GM19099 (cell line): ENCODE data around the gene CDK5RAP2.

Experiments used
- POLR2A ChIP-seq: IDR thresholded peaks from 3 replicates; pipeline ENCODE4 v1.6.1; 2011; ENCODE audit warnings: low read depth; ENCODE audit not compliant: insufficient read length; ENCODE audit errors: extremely low read depth

CDK5RAP2 gene

GRCh38 chr9:120490888-120491595, 88.9 kb downstream of the CDK5RAP2 start:
- TF ChIP-seq POLR2A = no peak

GRCh38 chr9:120486835-120487234, 93.1 kb downstream of the CDK5RAP2 start:
- no peak for TF ChIP-seq POLR2A

- TF ChIP-seq POLR2A = no peak
These were observed 93.6 kb downstream of the CDK5RAP2 start for GRCh38 chr9:120486347-120486746.

GRCh38 chr9:120485788-120486187, 94.2 kb downstream of the CDK5RAP2 start:
- no peak for TF ChIP-seq POLR2A

- no peak for TF ChIP-seq POLR2A
These were observed 95.8 kb downstream of the CDK5RAP2 start for GRCh38 chr9:120484162-120484561.

- TF ChIP-seq POLR2A = no peak
These were observed 97.4 kb downstream of the CDK5RAP2 start for GRCh38 chr9:120482424-120483186.

- TF ChIP-seq POLR2A = no peak
These were observed 98.1 kb downstream of the CDK5RAP2 start for GRCh38 chr9:120481846-120482245.

GRCh38 chr9:120481248-120481647, 98.7 kb downstream of the CDK5RAP2 start:
- TF ChIP-seq POLR2A = no peak

GRCh38 chr9:120480707-120481106, 99.3 kb downstream of the CDK5RAP2 start:
- no peak for TF ChIP-seq POLR2A

- TF ChIP-seq POLR2A = no peak
These were observed 101.8 kb downstream of the CDK5RAP2 start for GRCh38 chr9:120478208-120478607.

GRCh38 chr9:120477534-120478001, 102.4 kb downstream of the CDK5RAP2 start:
- TF ChIP-seq POLR2A = no peak

- TF ChIP-seq POLR2A = no peak
These were observed 104.6 kb downstream of the CDK5RAP2 start for GRCh38 chr9:120475341-120475740.

GRCh38 chr9:120474591-120475243, 105.2 kb downstream of the CDK5RAP2 start:
- TF ChIP-seq POLR2A = no peak

- no peak for TF ChIP-seq POLR2A
These were observed 106.4 kb downstream of the CDK5RAP2 start for GRCh38 chr9:120473608-120474007.

- TF ChIP-seq POLR2A = no peak
These were observed 114.1 kb downstream of the CDK5RAP2 start for GRCh38 chr9:120465685-120466407.
